Activated CD4-positive, CD25-positive, alpha-beta regulatory T cell treated with anti-CD3 and anti-CD28 coated beads, Interleukin-2, amount 50 U/mL, for 72 hours (primary cell): ENCODE results near the gene MAP2K7.
A peak's percentile ranks its signal among the peaks of the same experiment; 100 is the strongest.
"Not testable (repeated sequence)": the region's sequence is repeated elsewhere in the genome, so short reads cannot be mapped to it uniquely, and the experiment has no call there.

Experiments used
- DNase-seq: peaks from one replicate; pipeline ENCODE4 v3.0.0; 2021

The MAP2K7 gene

DNA sequence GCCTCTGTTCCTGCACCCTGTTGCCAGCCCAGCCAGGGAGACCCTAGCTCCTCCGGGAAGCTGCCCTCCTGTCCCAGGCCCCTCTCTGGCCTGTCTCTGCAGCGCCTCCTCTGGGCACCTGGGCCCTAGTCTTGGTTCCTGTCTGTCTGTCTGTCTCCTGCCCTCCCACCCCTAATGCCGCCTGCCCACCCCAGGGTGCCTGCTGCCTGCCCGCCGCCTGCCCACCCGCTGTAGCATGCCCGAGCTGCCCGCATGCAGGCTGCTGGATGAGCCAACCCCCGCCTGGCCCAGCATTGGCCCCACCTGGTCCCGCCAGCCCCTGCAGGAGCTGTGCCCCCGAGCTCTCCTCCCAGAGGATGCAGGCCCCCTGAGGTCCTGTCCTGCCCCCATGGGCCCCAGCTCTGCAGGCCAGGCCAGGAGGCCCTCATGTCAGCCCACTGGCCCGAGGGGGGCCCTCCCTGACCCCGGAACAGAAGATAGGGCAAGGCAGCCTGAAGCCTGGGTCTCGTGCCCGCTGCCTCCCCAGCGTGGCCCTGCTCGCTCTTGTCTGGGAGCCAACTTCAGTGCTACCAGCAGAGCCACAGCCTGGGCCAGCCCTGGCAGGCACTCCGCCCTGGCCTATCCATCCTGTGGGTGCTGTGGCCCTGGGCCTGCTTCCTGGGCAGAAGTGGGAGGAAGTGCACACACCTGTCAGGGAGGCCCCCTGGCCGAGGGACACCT lies 5.2 kb downstream of the MAP2K7 start:
- DNase-seq = no peak

DNA sequence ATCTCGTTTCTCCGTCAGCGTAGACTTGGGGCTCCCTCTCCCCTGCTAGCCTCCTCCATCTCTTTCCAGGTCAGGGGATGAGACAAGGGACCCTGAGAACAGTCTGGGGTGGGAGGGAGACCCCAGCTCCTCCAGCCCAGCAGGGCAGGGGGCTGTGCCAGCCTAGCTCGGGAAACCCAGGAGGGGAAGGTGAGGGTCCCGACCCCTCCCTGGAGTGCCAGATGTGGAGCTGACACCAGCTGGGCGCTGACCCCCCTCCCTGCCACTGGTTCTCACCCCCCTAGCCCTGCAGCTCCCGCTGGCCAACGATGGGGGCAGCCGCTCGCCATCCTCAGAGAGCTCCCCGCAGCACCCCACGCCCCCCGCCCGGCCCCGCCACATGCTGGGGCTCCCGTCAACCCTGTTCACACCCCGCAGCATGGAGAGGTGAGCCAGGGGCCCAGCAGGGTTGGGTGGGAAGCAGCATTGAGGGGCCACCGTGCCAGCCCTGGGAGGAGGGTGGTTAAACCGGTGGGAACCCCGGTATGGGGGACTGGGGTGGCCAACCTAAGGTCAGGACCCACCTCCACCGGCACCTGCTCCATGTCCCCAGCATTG lies 5.9 kb downstream of the MAP2K7 start:
- DNase-seq = no peak

- no peak for DNase-seq
Observed at GRCh38 chr19:7910321-7911161, 6.9 kb downstream of the MAP2K7 start.

GRCh38 chr19:7911508-7912143 lies 7.9 kb downstream of the MAP2K7 start:
- no peak for DNase-seq

DNA sequence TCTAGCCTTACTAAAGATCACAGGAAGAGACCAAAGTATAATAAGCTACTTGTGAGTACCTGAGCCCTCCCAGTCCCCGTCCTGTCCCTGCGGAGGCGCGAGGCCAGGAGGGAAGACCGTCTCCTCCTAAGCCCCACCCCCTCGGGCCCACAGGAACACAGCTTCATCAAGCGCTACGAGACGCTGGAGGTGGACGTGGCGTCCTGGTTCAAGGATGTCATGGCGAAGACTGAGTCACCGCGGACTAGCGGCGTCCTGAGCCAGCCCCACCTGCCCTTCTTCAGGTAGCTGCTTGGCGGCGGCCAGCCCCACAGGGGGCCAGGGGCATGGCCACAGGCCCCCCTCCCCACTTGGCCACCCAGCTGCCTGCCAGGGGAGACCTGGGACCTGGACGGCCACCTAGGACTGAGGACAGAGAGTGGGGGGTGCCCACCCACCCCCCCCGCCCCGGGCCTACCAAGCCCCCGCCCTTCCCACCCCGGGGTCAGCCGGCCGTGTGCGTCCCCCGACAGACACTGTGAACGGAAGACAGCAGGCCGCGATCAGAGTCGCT lies 8.5 kb downstream of the MAP2K7 start:
- no peak for DNase-seq

- no peak for DNase-seq
Observed at GRCh38 chr19:7912697-7913564, 9.3 kb downstream of the MAP2K7 start.

DNA sequence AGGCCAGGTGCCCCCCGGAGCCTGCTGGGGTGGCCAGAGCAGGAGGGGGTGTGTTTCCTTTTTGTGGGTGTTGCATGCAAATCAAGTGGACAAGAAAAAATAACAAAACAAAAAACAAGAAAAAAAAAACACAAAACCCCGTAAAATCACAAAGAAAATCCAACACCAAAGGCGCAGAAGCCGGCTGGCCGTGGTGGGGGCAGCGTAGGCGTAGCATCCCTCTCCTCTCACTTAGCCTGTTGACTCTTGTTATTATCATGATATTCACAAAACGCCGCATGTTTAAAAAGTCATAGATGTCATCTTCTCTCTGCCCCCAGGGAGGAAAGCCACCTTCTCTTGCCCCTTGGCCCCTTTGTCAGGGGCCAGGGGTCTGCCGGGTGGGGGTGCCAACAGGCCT lies 10.0 kb downstream of the MAP2K7 start:
- DNase-seq = no peak

DNA sequence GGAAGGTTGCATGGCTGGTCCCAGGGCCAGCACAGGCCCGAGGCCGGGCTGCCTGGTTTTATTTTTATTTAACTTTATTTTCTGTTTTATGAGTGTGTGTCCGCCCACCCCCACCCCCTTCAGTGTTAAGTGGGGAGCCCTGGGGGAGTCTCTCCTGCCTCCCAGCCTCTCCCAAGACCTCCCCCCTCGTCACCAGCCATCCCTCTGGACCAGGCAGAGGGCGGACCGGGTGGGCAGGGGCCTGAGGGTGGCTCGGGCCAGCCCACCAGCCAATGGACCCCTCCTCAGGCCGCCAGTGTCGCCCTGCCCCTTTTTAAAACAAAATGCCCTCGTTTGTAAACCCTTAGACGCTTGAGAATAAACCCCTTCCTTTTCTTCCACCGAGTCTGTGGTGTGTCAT lies 10.4 kb downstream of the MAP2K7 start:
- no peak for DNase-seq

DNA sequence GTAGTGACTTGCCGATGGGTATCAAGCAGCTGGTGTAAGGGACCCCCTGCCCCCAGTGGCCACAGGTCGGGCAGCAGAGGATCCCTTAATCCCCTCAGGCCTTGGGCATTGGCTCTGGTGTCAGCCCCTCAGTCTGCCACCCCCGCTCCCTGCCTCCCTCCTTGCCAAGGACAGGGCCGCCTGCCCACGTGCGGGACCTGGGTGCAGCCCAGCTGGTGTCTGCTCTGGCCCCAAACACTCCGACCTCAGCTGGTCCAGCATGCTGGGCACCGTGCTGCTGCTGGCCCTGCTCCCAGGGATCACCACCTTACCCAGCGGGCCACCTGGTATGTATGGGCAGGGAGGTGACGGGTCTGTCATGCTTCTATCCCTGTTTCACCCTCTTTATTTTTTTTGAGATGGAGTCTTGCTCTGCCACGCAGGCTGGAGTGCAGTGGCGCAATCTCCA lies 10.9 kb downstream of the MAP2K7 start, which contains the start of gene TGFBR3L:
TGFBR3L (plus strand) TSS at position 233 of the 448 bp plus-strand sequence.
- no peak for DNase-seq

- no peak for DNase-seq
Observed at GRCh38 chr19:7915250-7916102, 11.8 kb downstream of the MAP2K7 start.

DNA sequence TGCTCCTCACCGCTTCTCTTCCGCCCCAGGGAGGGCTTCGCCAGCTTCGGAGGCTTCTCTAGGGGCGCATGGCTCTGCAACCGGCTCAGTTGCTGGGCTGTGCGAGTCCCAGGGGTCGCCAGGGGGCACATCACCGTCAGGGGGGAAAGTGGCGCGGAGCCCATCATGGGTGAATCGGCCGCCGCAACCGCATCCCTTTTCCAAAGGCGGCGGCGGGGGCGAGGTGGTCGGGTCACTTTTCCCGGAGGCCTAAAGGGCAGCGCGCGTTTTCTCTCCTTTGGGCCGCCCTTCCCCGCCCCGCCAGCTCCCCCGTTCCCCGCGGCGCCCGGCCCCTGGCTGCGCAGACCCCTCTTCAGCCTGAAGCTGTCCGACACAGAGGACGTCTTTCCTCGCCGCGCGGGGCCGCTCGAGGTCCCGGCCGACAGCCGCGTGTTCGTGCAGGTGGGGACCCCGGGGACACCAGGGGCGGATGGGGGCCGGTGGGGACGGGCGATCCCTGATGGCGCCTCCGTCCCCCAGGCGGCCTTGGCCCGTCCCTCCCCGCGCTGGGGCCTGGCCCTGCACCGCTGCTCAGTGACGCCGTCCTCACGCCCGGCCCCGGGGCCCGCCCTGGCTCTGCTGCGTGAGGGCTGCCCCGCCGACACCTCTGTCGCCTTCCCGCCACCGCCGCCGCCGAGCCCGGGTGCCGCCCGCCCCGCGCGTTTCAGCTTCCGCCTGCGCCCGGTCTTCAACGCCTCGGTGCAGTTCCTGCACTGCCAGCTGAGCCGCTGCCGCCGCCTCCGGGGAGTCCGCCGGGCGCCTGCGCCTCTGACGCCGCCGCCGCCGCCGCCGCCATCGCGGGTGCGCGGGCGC lies 12.7 kb downstream of the MAP2K7 start:
- DNase-seq = peak; percentile 58

- no peak for DNase-seq
Observed at GRCh38 chr19:7916955-7917266, 13.2 kb downstream of the MAP2K7 start.

GRCh38 chr19:7917267-7918061 lies 13.8 kb downstream of the MAP2K7 start:
- no peak for DNase-seq

GRCh38 chr19:7918062-7918614 lies 14.5 kb downstream of the MAP2K7 start:
- not testable (repeated sequence) for DNase-seq

GRCh38 chr19:7918615-7919421 lies 15.1 kb downstream of the MAP2K7 start:
- DNase-seq = no peak

DNA sequence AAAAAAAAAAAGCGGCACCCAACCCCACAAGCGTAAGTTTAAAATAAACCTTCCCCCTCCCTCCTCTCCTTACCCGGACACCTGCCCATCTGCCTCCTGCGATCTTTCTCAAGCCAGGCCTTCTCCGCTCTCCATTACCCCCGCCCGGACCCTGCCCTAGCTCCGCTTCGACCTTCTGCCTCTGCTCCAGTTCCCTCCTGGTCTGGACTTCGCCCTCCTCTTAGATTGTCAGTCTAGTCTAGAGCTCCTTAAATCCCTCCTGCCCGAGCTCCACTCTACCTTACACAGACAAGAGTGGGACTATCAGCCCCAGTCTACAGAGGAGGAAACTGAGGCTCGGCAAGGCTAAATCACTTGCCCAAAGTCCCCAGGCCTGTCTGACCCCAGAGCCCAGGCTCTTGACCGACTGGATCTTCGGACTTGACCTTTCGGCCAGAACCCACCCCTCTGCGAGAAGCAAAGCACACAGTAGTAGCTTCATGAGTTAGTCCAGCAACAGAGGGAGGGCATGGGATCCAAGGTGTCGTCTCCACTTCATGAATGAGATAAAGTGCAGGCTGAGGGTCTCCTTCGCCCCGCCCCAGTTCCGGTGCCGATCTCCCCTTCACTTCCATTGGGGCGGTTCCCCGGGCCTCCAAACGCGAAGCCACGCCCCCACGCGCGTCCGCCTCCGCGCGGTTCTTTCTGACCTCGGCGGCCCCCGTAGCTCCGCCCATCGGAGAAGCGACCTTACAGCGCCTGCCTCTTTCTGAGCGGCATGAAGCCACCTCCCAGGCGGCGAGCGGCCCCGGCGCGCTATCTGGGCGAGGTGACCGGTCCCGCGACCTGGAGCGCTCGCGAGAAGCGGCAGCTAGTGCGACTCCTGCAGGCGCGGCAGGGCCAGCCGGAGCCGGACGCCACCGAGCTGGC lies 16.2 kb downstream of the MAP2K7 start, which contains the start of gene SNAPC2:
SNAPC2 (plus strand) TSS at position 729 of the 909 bp plus-strand sequence; CDS start at position 758, 29 bp downstream.
- DNase-seq = peak; percentile 97
